SK-N-SH (cell line): ENCODE results near the gene ZC3H7A. TPM values are rescaled to one million over a fixed set of nuclear protein-coding genes. Genes with fewer than 3 reads are reported as not detected.

ENCODE experiments used
- CTCF ChIA-PET: fragments of 300-600, 350-600 bp; formaldehyde crosslinking; extraction: SDS; loops from one replicate; lab custom pipeline; 2021; lab: Yijun Ruan, JAX
- POLR2A ChIA-PET: fragments of 350-600 bp; sonication (Branson Sonifier 250); formaldehyde crosslinking; extraction: SDS; loops from one replicate; lab custom pipeline; 2020; ENCODE audit warnings: antibody characterized with exemption, inconsistent platforms; lab: Yijun Ruan, JAX
- DNase-seq: peaks from one replicate; pipeline ENCODE4 v3.0.0; 2012
- H2AFZ ChIP-seq: fragments of 200-600 bp; sonication (generic); 2 replicates; pipeline ENCODE4 v1.8.1; 2016; ENCODE audit warnings: antibody characterized with exemption, mild to moderate bottlenecking, low read depth
- H3F3A ChIP-seq: fragments of 200-600 bp; sonication (generic); replicated peaks from 2 replicates; pipeline ENCODE3; 2016; ENCODE audit warnings: antibody characterized with exemption, mild to moderate bottlenecking; ENCODE audit not compliant: insufficient read depth
- H3K27ac ChIP-seq, 2 experiments: fragments of 200-500 bp in 1 of 2; fragments of 200-600 bp in 1 of 2; sonication (Bioruptor generic) in 1 of 2; sonication (generic), shearing (Covaris generic) in 1 of 2; 2 replicates each; pipeline versions ENCODE4 v1.5.1 to v1.6.1; 2014 to 2016; ENCODE audit warnings: low read depth in 2 of 2, inconsistent platforms in 1 of 2, low read length in 1 of 2, mild to moderate bottlenecking in 1 of 2, mixed read lengths in 1 of 2
- H3K27me3 ChIP-seq: fragments of 200-600 bp; sonication (generic), shearing (Covaris generic); 2 replicates; pipeline ENCODE4 v1.6.1; 2016; ENCODE audit warnings: mixed run types; ENCODE audit not compliant: insufficient read depth
- H3K36me3 ChIP-seq, 2 experiments: fragments of 200-500 bp in 1 of 2; fragments of 200-600 bp in 1 of 2; sonication (Bioruptor generic) in 1 of 2; sonication (generic) in 1 of 2; replicated peaks in 1 of 2; 2 replicates each; pipeline versions ENCODE3 to v1.5.1; 2014 to 2016; ENCODE audit warnings: low read length in 1 of 2, mild to moderate bottlenecking in 1 of 2; ENCODE audit not compliant: insufficient read depth in 2 of 2, control insufficient read depth in 1 of 2
- H3K4me1 ChIP-seq, 2 experiments: fragments of 200-500 bp in 1 of 2; fragments of 200-600 bp in 1 of 2; sonication (Bioruptor generic) in 1 of 2; sonication (generic), shearing (Covaris generic) in 1 of 2; 2 replicates each; pipeline versions ENCODE4 v1.5.1 to v1.6.1; 2014 to 2016; ENCODE audit warnings: low read depth in 1 of 2, low read length in 1 of 2, mixed run types in 1 of 2; ENCODE audit not compliant: insufficient read depth in 2 of 2, control insufficient read depth in 1 of 2
- H3K4me2 ChIP-seq: fragments of 200-600 bp; sonication (generic), shearing (Covaris generic); 2 replicates; pipeline ENCODE4 v1.6.1; 2017; ENCODE audit warnings: mixed run types
- H3K4me3 ChIP-seq, 2 experiments: fragments of 200-500 bp in 1 of 2; fragments of 200-600 bp in 1 of 2; sonication (Bioruptor generic) in 1 of 2; sonication (generic), shearing (Covaris generic) in 1 of 2; 2 replicates each; pipeline versions ENCODE4 v1.5.1 to v1.8.1; 2014 to 2016; ENCODE audit warnings: low read depth in 2 of 2, inconsistent platforms in 1 of 2, low read length in 1 of 2, mild to moderate bottlenecking in 1 of 2, mixed read lengths in 1 of 2, moderate library complexity in 1 of 2
- H3K79me2 ChIP-seq: fragments of 200-600 bp; sonication (generic); 2 replicates; pipeline ENCODE4 v1.8.1; 2017; ENCODE audit warnings: mild to moderate bottlenecking; ENCODE audit not compliant: insufficient read depth
- H3K9ac ChIP-seq: fragments of 200-600 bp; sonication (generic); 2 replicates; pipeline ENCODE4 v1.6.1; 2017; ENCODE audit warnings: mixed run types
- H3K9me2 ChIP-seq: fragments of 200-600 bp; sonication (generic); 2 replicates; pipeline ENCODE4 v1.6.1; 2017; ENCODE audit warnings: mixed run types
- H3K9me3 ChIP-seq: fragments of 200-600 bp; sonication (generic); 2 replicates; pipeline ENCODE4 v1.6.1; 2017; ENCODE audit warnings: mixed run types, mild to moderate bottlenecking, moderate library complexity
- H4K20me1 ChIP-seq: fragments of 200-600 bp; sonication (generic); 2 replicates; pipeline ENCODE4 v1.6.1; 2017; ENCODE audit warnings: mild to moderate bottlenecking, mixed run types; ENCODE audit not compliant: insufficient read depth
- CHD2 ChIP-seq: fragments of 150-350 bp; IDR thresholded peaks from 2 replicates; pipeline ENCODE4 v1.6.1; 2018; ENCODE audit warnings: low read length; ENCODE audit not compliant: partially characterized antibody
- CTCF ChIP-seq: fragments of 200-600 bp; sonication (generic); IDR thresholded peaks from 2 replicates; pipeline ENCODE4 v1.6.1; 2017; ENCODE audit warnings: antibody characterized with exemption, mild to moderate bottlenecking, moderate library complexity
- ELF1 ChIP-seq: IDR thresholded peaks from 2 replicates; pipeline ENCODE4 v1.4.0; 2012
- EP300 ChIP-seq, 2 experiments: IDR thresholded peaks; 2 replicates each; pipeline versions ENCODE4 v1.4.0 to v1.6.1; 2012; ENCODE audit warnings: borderline replicate concordance in 1 of 2, low read depth in 1 of 2, low read length in 1 of 2
- EZH2phosphoT487 ChIP-seq: fragments of 200-600 bp; sonication (generic); IDR thresholded peaks from 2 replicates; pipeline ENCODE4 v1.6.1; 2017; ENCODE audit warnings: low read depth, mixed run types, mild to moderate bottlenecking, antibody characterized with exemption, moderate library complexity, borderline replicate concordance
- FOSL2 ChIP-seq: IDR thresholded peaks from 2 replicates; pipeline ENCODE4 v1.4.0; 2012; ENCODE audit warnings: low read depth, mild to moderate bottlenecking, moderate library complexity, borderline replicate concordance
- FOXM1 ChIP-seq: IDR thresholded peaks from 2 replicates; pipeline ENCODE4 v1.4.0; 2012; ENCODE audit warnings: low read depth, mild to moderate bottlenecking
- GABPA ChIP-seq: IDR thresholded peaks from 2 replicates; pipeline ENCODE4 v1.4.0; 2012; ENCODE audit warnings: low read depth, mild to moderate bottlenecking
- IRF3 ChIP-seq: fragments of 150-350 bp; IDR thresholded peaks from 2 replicates; pipeline ENCODE4 v1.6.1; 2016; ENCODE audit warnings: mild to moderate bottlenecking, low read depth, low read length
- JUND ChIP-seq: IDR thresholded peaks from 2 replicates; pipeline ENCODE4 v1.4.0; 2012
- MAX ChIP-seq: IDR thresholded peaks from 2 replicates; pipeline ENCODE4 v1.4.0; 2012; ENCODE audit warnings: low read depth
- MXI1 ChIP-seq: IDR thresholded peaks from 2 replicates; pipeline ENCODE4 v1.6.1; 2012; ENCODE audit warnings: mild to moderate bottlenecking, low read depth, low read length, improper control_type of control experiment
- NRF1 ChIP-seq: IDR thresholded peaks from 2 replicates; pipeline ENCODE4 v1.6.1; 2012; ENCODE audit warnings: low read depth, mild to moderate bottlenecking, low read length
- PBX3 ChIP-seq: IDR thresholded peaks from 2 replicates; pipeline ENCODE4; 2012
- RAD21 ChIP-seq: IDR thresholded peaks from 2 replicates; pipeline ENCODE4 v1.6.1; 2012; ENCODE audit warnings: mild to moderate bottlenecking, low read length
- SIN3A ChIP-seq: IDR thresholded peaks from 2 replicates; pipeline ENCODE4 v1.6.1; 2012; ENCODE audit warnings: low read depth, mild to moderate bottlenecking, low read length, moderate library complexity, borderline replicate concordance
- USF2 ChIP-seq: fragments of 150-350 bp; IDR thresholded peaks from 2 replicates; pipeline ENCODE4 v1.6.1; 2017; ENCODE audit warnings: antibody characterized with exemption, low read length, low read depth, borderline replicate concordance
- YY1 ChIP-seq: IDR thresholded peaks from 2 replicates; pipeline ENCODE4 v1.4.0; 2012; ENCODE audit warnings: low read depth, mild to moderate bottlenecking
- polyA plus RNA-seq, 3 experiments: library from polyadenylated mRNA; depleted of rRNA; stranded (reverse); fragments of >200 nt; gene quantifications; 2 replicates each; pipeline ENCODE4 v1.2.3, GENCODE V29; 2012

ZC3H7A gene
- polyA plus RNA-seq, 1 of the 3 experiments (the other 2 are of a cell fraction), result 31.9 TPM

- H3K9ac ChIP-seq, result peak overlapping the region; percentile 34; the same call in 1 of the 2 replicates
Measured at GRCh38 chr16:11784038-11784369, 13.1 kb downstream of the ZC3H7A start.

More at GRCh38 chr16:11784038-11784369, 13.1 kb downstream of the ZC3H7A start:
- Histone ChIP-seq H3K79me2 (peaks cover 98% of the 10 kb centered on the region), H3K27me3 (no peaks in the 10 kb centered on the region), H3K4me1 (peaks cover 25 to 30% of the 10 kb centered on the region in 2 experiments), H4K20me1 (peaks cover 29% of the 10 kb centered on the region), H2AFZ (no peak overlapping the region), H3K4me3 (peak overlapping the region in 1 of 2 experiments; percentile 45; a peak in 1 of 4 replicates), H3K36me3 (peaks cover 10 to 23% of the 10 kb centered on the region in 2 experiments), H3F3A (peaks cover 30% of the 10 kb centered on the region), H3K27ac (peak overlapping the region; percentile 81 to 96), H3K9me2 (no peaks in the 10 kb centered on the region), H3K4me2 (peak overlapping the region; percentile 72), H3K9me3 (no peaks in the 10 kb centered on the region)
- CTCF ChIA-PET, result interaction anchor here (1.7 kb wide), 1 partner anchor 8 kb away, joined by 5 read pairs; no protein-coding TSS in a partner anchor
- POLR2A ChIA-PET, result no interaction called here
- DNase-seq, result no peak
- TF ChIP-seq RAD21 (no peak), EP300 (IDR thresholded peaks at IDR 0.05; ENCODE audit: borderline replicate concordance in 1 of 2, low read depth in 1 of 2, low read length in 1 of 2) (no peak), FOXM1 (no peak), IRF3 (no peak), FOSL2 (no peak), YY1 (no peak), USF2 (no peak), EZH2phosphoT487 (no peak), NRF1 (no peak), MXI1 (no peak), MAX (no peak), SIN3A (no peak), JUND (no peak), ELF1 (no peak), CHD2 (no peak), CTCF (no peak), GABPA (no peak), PBX3 (no peak)
